OCI-LY1 (cell line): ENCODE results near the gene FAM47B.

Experiments
- H2AFZ ChIP-seq: fragments of 200-600 bp; sonication (generic), shearing (Covaris generic); 2 replicates; pipeline ENCODE4 v1.6.0; 2014; ENCODE audit warnings: antibody characterized with exemption, mild to moderate bottlenecking, low read length
- H3F3A ChIP-seq: fragments of 200-600 bp; sonication (generic), shearing (Covaris generic); 2 replicates; pipeline ENCODE4 v1.6.0; 2014; ENCODE audit warnings: mild to moderate bottlenecking, antibody characterized with exemption, low read length, moderate library complexity; ENCODE audit not compliant: insufficient read depth
- H3K27ac ChIP-seq: fragments of 200-600 bp; sonication (generic); 2 replicates; pipeline ENCODE4 v1.5.1; 2014; ENCODE audit warnings: low read length, mixed run types, mild to moderate bottlenecking, low read depth; ENCODE audit not compliant: poor library complexity, severe bottlenecking
- H3K27me3 ChIP-seq: fragments of 200-600 bp; sonication (generic); 2 replicates; pipeline ENCODE4 v1.6.0; 2014; ENCODE audit warnings: antibody characterized with exemption, mild to moderate bottlenecking, low read length, moderate library complexity; ENCODE audit not compliant: insufficient read depth
- H3K36me3 ChIP-seq: fragments of 200-600 bp; sonication (generic); 2 replicates; pipeline ENCODE4 v1.6.1; 2014; ENCODE audit warnings: mild to moderate bottlenecking, antibody characterized with exemption, low read length, moderate library complexity, mixed read lengths; ENCODE audit not compliant: insufficient read depth
- H3K4me1 ChIP-seq: fragments of 200-600 bp; sonication (generic); 2 replicates; pipeline ENCODE4 v1.5.1; 2014; ENCODE audit warnings: mild to moderate bottlenecking, low read length, moderate library complexity; ENCODE audit not compliant: insufficient read depth, severe bottlenecking
- H3K4me2 ChIP-seq: fragments of 200-600 bp; sonication (generic), shearing (Covaris generic); 2 replicates; pipeline ENCODE4 v1.6.1; 2014; ENCODE audit warnings: low read length
- H3K4me3 ChIP-seq: fragments of 200-600 bp; sonication (generic); 2 replicates; pipeline ENCODE4 v1.5.1; 2014; ENCODE audit warnings: low read length, low read depth, mild to moderate bottlenecking, mixed read lengths; ENCODE audit not compliant: poor library complexity, severe bottlenecking
- H3K79me2 ChIP-seq: fragments of 200-600 bp; shearing (Covaris generic); 2 replicates; pipeline ENCODE4 v1.6.1; 2016; ENCODE audit warnings: mixed run types, low read length, mixed read lengths; ENCODE audit not compliant: insufficient read depth
- H3K9ac ChIP-seq: fragments of 200-600 bp; sonication (generic), shearing (Covaris generic); 2 replicates; pipeline ENCODE4 v1.6.1; 2014; ENCODE audit warnings: mild to moderate bottlenecking, low read length, mixed read lengths
- H3K9me2 ChIP-seq: fragments of 200-600 bp; sonication (generic), shearing (Covaris generic); 2 replicates; pipeline ENCODE4 v1.6.1; 2014; ENCODE audit warnings: low read depth, mild to moderate bottlenecking, low read length, mixed read lengths
- H3K9me3 ChIP-seq: fragments of 200-600 bp; shearing (Covaris generic); 2 replicates; pipeline ENCODE4 v1.6.1; 2014; ENCODE audit warnings: low read length, mixed read lengths
- H4K20me1 ChIP-seq: fragments of 200-600 bp; sonication (generic), shearing (Covaris generic); 2 replicates; pipeline ENCODE4 v1.6.0; 2016; ENCODE audit warnings: mild to moderate bottlenecking, low read length; ENCODE audit not compliant: insufficient read depth
- CTCF ChIP-seq: fragments of 200-600 bp; sonication (generic), shearing (Covaris generic); IDR thresholded peaks from 2 replicates; pipeline ENCODE4 v1.5.1; 2017; ENCODE audit warnings: mild to moderate bottlenecking, antibody characterized with exemption, low read length, moderate library complexity, mixed read lengths
- EZH2 ChIP-seq: fragments of 200-600 bp; sonication (generic), shearing (Covaris generic); IDR thresholded peaks from 2 replicates; pipeline ENCODE4 v1.8.0; 2017; ENCODE audit warnings: borderline replicate concordance, mixed run types, mild to moderate bottlenecking, antibody characterized with exemption, low read length, moderate library complexity, mixed read lengths

Gene FAM47B

DNA sequence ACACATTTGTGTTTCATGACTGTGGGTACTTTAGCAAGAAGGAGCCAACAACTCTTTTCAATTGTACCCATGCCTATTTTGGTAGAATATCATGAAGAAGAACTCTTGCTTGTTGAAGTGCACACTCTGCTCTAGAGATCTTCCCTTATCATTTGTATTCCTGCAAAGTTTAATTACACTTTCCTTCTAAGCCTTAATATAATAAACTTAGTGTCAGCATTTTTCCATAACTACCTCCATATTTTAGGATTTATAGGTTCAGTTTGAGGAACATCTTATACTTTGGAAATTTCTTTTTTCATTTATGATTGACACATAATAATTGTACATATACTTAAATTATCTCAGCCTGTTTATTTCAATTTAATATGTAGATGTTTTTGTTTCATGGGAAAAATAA is 19.1 kb downstream of the FAM47B start:
- Histone ChIP-seq H3K36me3 (no peaks in the 10 kb centered on the region), H3K4me3 (no peak overlapping the region), H4K20me1 (no peaks in the 10 kb centered on the region), H3F3A (no peaks in the 10 kb centered on the region), H3K9ac (no peak overlapping the region), H3K79me2 (no peaks in the 10 kb centered on the region), H3K4me2 (no peak overlapping the region), H3K4me1 (no peaks in the 10 kb centered on the region), H3K27ac (no peak overlapping the region), H3K9me2 (no peaks in the 10 kb centered on the region), H3K27me3 (no peaks in the 10 kb centered on the region), H2AFZ (no peak overlapping the region), H3K9me3 (no peaks in the 10 kb centered on the region)
- TF ChIP-seq EZH2 (no peak), CTCF (no peak)

GRCh38 chrX:34972206-34972605 is 29.6 kb downstream of the FAM47B start:
- no peaks in the 10 kb centered on the region for H4K20me1 ChIP-seq
- no peaks in the 10 kb centered on the region for H3K9me2 ChIP-seq
- H3K36me3 ChIP-seq: no peaks in the 10 kb centered on the region
- no peaks in the 10 kb centered on the region for H3F3A ChIP-seq
- no peaks in the 10 kb centered on the region for H3K79me2 ChIP-seq
- no peak overlapping the region for H3K9ac ChIP-seq
- H2AFZ ChIP-seq: no peak overlapping the region
- TF ChIP-seq CTCF (no peak), EZH2 (no peak)
- H3K4me2 ChIP-seq: no peak overlapping the region
- H3K9me3 ChIP-seq: no peaks in the 10 kb centered on the region
- no peak overlapping the region for H3K4me3 ChIP-seq
- no peaks in the 10 kb centered on the region for H3K4me1 ChIP-seq
- H3K27ac ChIP-seq: no peak overlapping the region
- H3K27me3 ChIP-seq: no peaks in the 10 kb centered on the region

DNA sequence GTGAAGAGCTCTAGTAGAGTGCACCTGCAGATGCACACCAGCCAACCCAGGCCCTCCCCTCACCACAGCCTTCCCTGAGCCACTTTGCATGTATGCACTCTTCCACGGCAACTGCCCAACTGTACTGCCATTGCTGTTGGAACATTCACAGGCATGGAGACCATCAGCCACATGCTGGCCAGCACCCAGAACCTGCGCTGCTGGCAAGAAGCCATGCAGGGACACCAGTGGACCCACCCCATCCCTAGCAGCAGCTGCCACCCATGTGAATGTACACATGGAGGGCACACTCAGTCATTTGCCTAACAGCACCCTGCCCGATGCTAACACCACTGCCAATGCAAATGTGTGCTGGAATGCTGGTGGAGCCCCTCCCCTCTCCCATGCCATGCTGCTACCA is 35.6 kb downstream of the FAM47B start:
- Histone ChIP-seq H3K9me2 (no peaks in the 10 kb centered on the region), H3K4me3 (no peak overlapping the region), H3K27me3 (no peaks in the 10 kb centered on the region), H3K36me3 (no peaks in the 10 kb centered on the region), H3K9ac (no peak overlapping the region), H4K20me1 (no peaks in the 10 kb centered on the region), H3K79me2 (no peaks in the 10 kb centered on the region), H3K9me3 (no peaks in the 10 kb centered on the region), H3K27ac (no peak overlapping the region), H3K4me1 (no peaks in the 10 kb centered on the region), H3K4me2 (no peak overlapping the region), H2AFZ (no peak overlapping the region), H3F3A (no peaks in the 10 kb centered on the region)
- no peak for TF ChIP-seq CTCF
- TF ChIP-seq EZH2: no peak
